Stimulated activated CD8-positive, alpha-beta memory T cell treated with anti-CD3 and anti-CD28 coated beads, Interleukin-4, amount 100 ng/mL, for 4 hours (primary cell): ENCODE data around the gene NOVA2.

Experiments used
- DNase-seq, 2 donors: peaks; one replicate each; pipeline ENCODE4 v3.0.0-alpha.2; 2020; ENCODE audit warnings: low read depth in 2 of 2, low spot score in 1 of 2

Gene NOVA2

GRCh38 chr19:45927565-45928261 is 46.0 kb downstream of the NOVA2 start:
- DNase-seq, result peak; percentile 70 to 73

DNA sequence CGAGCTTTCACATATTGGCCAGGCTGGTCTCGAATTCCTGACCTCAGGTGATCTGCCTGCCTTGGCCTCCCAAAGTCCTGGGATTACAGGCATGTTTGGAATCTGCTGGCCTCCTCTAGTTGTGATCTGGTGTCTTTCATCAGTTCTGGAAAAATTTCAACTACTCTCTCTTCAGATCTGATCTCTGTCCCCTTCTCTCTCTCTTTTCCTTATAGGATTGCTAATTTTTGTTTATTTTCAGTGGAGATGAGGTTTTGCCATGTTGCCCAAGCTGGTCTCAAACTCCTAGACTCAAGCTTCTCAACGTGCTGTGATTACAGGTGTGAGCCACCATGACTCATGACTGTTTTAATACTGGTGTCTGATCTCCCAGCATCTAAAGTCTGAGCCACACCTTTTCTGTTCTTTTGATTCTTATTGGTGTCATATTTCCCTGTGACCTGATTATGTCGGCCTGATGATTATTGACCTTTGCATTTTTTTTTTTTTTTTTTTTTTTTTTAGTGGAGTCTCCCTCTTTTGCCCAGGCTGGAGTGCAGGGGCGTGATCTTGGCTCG is 48.7 kb downstream of the NOVA2 start:
- DNase-seq, result no peak

DNA sequence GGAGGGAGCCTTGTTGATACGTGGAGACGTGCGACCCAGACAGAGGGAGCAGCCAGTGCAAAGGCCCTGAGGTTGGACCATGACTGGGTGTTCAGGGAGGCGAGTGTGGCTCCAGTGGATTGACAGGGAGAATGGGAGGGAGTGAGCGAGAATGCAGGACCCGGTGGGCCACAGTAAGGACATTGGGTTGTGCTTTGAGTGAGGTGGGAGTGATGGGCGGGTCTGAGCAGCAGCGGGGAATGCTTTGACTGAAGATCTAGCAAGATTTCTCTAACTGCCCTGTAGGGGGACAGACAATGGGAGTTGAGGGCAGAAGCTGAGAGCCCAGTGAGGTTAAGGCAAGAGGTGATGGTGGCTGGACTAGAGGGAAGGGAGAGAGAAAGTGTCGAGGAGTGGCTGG is 51.4 kb downstream of the NOVA2 start:
- DNase-seq, result no peak

DNA sequence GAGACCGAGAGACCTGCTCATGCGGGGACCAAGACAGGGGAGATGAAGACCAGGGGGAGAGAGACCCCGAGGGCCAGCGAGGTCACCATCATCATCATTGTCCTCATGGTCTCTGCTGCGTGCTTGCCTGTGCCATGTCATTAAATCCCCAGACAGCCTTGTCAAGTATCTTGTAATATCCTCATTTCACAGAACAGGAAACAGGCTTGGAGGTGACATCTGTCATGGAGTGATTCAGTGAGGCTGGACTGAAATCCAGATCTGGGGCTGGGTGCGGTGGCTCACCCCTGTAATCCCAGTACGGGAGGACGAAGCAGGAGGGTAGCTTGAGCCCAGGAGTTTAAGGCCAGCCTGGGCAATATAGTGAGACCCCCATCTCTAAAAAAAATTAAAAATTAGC is 53.2 kb downstream of the NOVA2 start:
- no peak for DNase-seq

GRCh38 chr19:45919678-45920077 is 54.0 kb downstream of the NOVA2 start:
- no peak for DNase-seq

GRCh38 chr19:45918721-45919120 is 54.9 kb downstream of the NOVA2 start:
- DNase-seq, result no peak

- DNase-seq, result no peak
Observed at GRCh38 chr19:45917421-45918091, 56.1 kb downstream of the NOVA2 start.

- DNase-seq, result no peak
Observed at GRCh38 chr19:45913874-45914830, 59.5 kb downstream of the NOVA2 start, which contains the start of gene NANOS2. TSS of gene NANOS2 (minus strand) at chr19:45914778. CDS start at chr19:45914693, 85 bp downstream.

DNA sequence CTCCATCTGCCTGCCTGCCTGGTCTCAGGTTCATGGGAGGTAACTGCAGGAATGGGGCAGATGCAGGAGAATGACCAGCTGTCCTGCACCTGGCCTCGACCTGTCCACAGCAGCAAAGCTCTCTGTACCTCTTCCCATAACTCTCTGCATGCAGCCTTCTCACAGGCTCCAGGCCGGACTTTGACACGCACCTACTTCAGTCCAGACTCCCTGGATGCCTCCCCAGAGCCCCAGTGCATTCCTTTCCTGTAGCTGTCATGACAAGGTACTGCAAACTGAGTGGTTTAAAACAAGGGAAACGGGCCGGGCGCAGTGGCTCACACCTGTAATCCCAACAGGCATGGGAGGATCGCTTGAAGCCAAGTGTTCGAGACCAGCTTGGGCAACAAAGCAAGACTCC is 62.4 kb downstream of the NOVA2 start:
- DNase-seq, result no peak

- no peak for DNase-seq
Observed at GRCh38 chr19:45908956-45909355, 64.7 kb downstream of the NOVA2 start.

DNA sequence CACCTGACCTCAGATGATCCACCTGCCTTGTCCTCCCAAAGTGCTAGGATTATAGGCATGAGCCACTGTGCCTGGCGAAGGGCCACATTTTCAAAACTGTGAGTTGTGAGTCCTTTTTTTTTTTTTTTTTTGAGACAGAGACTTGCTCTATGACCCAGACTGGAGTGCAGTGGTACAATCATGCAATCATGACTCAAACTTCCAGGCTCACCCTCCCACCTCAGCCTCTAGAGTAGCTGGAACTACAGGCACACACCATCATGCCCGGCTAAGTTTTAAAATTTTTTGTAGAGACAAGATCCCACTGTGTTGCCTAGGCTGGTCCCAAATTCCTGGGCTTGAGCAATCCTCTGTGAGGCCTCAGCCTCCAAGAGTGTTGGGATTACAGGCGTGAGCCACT is 67.4 kb downstream of the NOVA2 start:
- DNase-seq, result no peak

DNA sequence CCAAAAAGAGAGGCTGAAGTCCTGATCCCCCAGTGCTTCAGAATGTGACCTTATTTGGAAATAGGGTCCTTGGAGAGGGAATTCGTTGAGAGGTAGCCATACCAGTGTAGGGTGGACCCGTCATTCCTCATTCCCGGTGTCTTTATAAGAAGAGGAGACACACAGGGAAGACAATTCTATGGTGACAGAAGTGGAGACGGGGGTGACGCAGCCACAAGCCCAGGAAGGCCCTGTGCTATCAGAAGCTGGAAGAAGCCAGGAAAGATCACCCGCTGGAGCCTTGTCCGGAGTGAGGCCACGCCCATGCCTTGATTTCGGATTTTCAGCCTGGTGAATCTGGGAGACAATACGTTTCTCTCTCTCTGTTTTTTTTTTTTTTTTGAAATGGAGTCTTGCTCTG is 68.7 kb downstream of the NOVA2 start:
- DNase-seq, result no peak

- DNase-seq, result peak; percentile 97
Observed at GRCh38 chr19:45902651-45903625, 70.7 kb downstream of the NOVA2 start.

DNA sequence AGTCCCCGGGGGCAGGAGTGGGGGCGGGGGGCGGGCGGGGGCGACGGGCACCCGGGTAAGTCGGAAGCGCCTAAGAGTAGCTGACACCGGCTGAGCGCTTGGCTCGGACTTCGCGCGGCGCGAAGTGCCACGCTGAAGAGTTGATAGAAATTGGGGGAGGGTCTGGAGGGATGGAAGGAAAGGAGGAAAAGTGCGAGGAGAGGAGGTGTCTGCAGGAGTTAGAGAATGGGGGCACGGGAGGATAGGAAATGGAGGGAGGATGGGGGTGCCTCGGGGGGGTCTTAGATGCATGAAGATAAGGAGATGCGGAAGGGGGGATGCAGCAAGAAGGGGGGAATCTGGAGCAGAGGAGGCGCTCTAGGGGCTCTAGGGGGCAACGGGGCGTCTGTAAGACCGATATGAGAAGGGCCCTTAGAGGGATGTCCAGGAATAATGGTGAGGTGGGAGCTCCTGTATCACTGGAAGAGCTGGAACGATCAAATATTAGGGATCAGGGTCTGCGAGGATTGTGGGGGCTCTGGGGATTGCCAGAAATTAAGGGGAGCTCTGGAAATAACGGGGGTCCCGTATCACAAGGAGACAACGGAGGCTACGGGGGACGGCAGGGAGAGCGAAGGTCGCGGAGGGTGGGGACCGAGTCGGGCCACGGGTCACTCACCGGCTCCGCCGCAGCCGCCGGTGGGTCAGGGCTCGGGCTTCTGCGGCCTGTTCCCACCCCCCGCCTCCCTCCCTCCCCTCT is 71.6 kb downstream of the NOVA2 start, which contains the start of gene MYPOP:
Gene MYPOP, minus strand, starts transcription at position 702 of the 739 bp plus-strand sequence. CDS start 840 bp downstream, outside the sequence.
- DNase-seq, result no peak

GRCh38 chr19:45901432-45901911 is 72.2 kb downstream of the NOVA2 start:
- DNase-seq, result no peak

- no peak for DNase-seq
Observed at GRCh38 chr19:45900738-45901431, 72.8 kb downstream of the NOVA2 start.

DNA sequence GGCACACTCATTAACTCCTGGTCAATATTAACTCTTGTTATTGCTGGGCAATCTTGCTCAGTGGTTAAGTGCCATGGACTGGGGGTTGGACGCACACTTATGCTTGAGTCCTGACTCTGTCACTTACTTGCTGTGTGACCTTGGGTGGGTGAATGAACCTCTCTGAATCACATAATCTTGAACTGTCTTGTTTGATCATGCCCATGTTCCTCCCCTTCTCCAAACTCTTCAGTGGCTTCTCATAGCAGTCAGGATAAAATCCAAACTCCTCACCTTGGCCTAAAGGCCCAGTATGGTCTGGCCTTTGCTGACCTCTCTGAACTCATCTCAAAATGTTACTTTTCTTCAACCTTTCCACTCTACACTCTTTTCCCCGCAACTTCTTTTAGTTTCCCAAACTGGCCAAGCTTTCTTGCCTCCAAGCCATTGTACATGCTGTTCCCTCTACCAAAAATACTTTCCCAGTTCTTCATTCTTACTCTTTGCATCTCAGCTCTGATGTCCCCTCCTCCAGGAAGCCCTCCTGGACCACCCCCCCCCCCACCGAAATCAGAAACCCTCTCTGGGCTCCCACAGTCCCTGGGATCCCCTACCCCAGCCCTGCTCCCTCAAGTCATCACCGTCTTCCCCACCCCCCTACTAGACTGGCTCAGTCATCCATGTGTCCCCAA is 73.6 kb downstream of the NOVA2 start:
- DNase-seq, result no peak

DNA sequence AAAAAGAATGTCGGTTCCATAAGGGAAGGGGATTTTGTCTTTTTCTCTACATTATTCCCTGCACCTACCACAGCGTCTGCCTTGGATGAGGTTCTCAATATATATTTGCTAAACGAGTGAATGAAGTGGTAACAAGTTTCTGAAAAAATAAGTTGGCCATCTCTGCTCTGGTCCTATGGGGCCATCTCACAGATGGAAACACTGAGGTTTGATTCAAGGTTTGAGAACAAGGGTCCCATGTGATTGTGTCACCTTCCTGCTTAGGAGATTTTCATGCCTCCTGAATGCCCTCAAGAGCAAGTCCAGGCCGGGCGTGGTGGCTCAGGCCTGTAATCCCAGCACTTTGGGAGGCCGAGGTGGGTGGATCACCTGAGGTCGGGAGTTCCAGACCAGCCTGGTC is 74.4 kb downstream of the NOVA2 start:
- no peak for DNase-seq
